Mesenchymal stem cell (in vitro differentiated cells and primary cell): ENCODE results near the gene OR51A4. TPM values are rescaled to one million over a fixed set of nuclear protein-coding genes. Genes with fewer than 3 reads are reported as not detected.

Experiments
- DNase-seq: peaks from one replicate; pipeline ENCODE4 v3.0.0-alpha.2; 2013
- H2AFZ ChIP-seq: one replicate; pipeline ENCODE4 v1.6.1; 2013; ENCODE audit warnings: low read depth, mild to moderate bottlenecking, control low read depth, inconsistent platforms, low read length, moderate library complexity
- H2AK5ac ChIP-seq: 2 replicates; pipeline ENCODE4 v1.6.1; 2013; ENCODE audit warnings: low read length, moderate library complexity, mild to moderate bottlenecking, inconsistent platforms; ENCODE audit not compliant: severe bottlenecking
- H2BK120ac ChIP-seq: one replicate; pipeline ENCODE4 v1.6.1; 2013; ENCODE audit warnings: low read depth, mild to moderate bottlenecking, inconsistent platforms, low read length, moderate library complexity
- H2BK12ac ChIP-seq, 2 experiments: one replicate each; pipeline ENCODE4 v1.6.1; 2013; ENCODE audit warnings: inconsistent platforms in 2 of 2, low read length in 2 of 2, mild to moderate bottlenecking in 2 of 2, moderate library complexity in 2 of 2, control low read depth in 1 of 2
- H2BK15ac ChIP-seq: one replicate; pipeline ENCODE4 v1.6.1; 2013; ENCODE audit warnings: mild to moderate bottlenecking, low read depth, inconsistent platforms; ENCODE audit not compliant: poor library complexity, severe bottlenecking
- H2BK5ac ChIP-seq: 2 replicates; pipeline ENCODE4 v1.6.1; 2013; ENCODE audit warnings: low read depth, mild to moderate bottlenecking, low read length, control low read depth, inconsistent platforms; ENCODE audit not compliant: poor library complexity, severe bottlenecking
- H3K14ac ChIP-seq, 2 experiments: one replicate each; pipeline ENCODE4 v1.6.1; 2013; ENCODE audit warnings: inconsistent platforms in 2 of 2, low read length in 2 of 2, control low read depth in 1 of 2, mild to moderate bottlenecking in 1 of 2, moderate library complexity in 1 of 2
- H3K18ac ChIP-seq, 2 experiments: one replicate each; pipeline ENCODE4 v1.6.1; 2013; ENCODE audit warnings: inconsistent platforms in 2 of 2, low read length in 2 of 2, control low read depth in 1 of 2, low read depth in 1 of 2, mild to moderate bottlenecking in 1 of 2
- H3K23ac ChIP-seq, 2 experiments: one replicate each; pipeline ENCODE4 v1.6.1; 2013; ENCODE audit warnings: inconsistent platforms in 2 of 2, low read length in 2 of 2, mild to moderate bottlenecking in 2 of 2, moderate library complexity in 2 of 2, control low read depth in 1 of 2
- H3K27ac ChIP-seq: 2 replicates; pipeline ENCODE4 v1.5.1; 2013; ENCODE audit warnings: mild to moderate bottlenecking, moderate library complexity, low read length, control low read depth, inconsistent platforms; ENCODE audit not compliant: poor library complexity, severe bottlenecking
- H3K27me3 ChIP-seq, 2 experiments: 2 replicates each; pipeline versions ENCODE4 v1.6.1 to v1.7.0; 2013; ENCODE audit warnings: low read length in 2 of 2, mild to moderate bottlenecking in 2 of 2, moderate library complexity in 2 of 2, control low read depth in 1 of 2, inconsistent platforms in 1 of 2; ENCODE audit not compliant: control insufficient read depth in 1 of 2, insufficient read depth in 1 of 2
- H3K36me3 ChIP-seq, 2 experiments: 2 replicates each; pipeline versions ENCODE4 v1.6.1 to v1.7.0; 2013; ENCODE audit warnings: low read length in 2 of 2, control low read depth in 1 of 2, inconsistent platforms in 1 of 2, low read depth in 1 of 2, mild to moderate bottlenecking in 1 of 2; ENCODE audit not compliant: insufficient read depth in 2 of 2, control insufficient read depth in 1 of 2
- H3K4ac ChIP-seq, 2 experiments: one replicate each; pipeline ENCODE4 v1.6.1; 2013; ENCODE audit warnings: inconsistent platforms in 2 of 2, low read length in 2 of 2, mild to moderate bottlenecking in 2 of 2, moderate library complexity in 2 of 2, control low read depth in 1 of 2, low read depth in 1 of 2
- H3K4me1 ChIP-seq: 2 replicates; pipeline ENCODE4 v1.6.1; 2013; ENCODE audit warnings: low read depth, low read length, control low read depth; ENCODE audit not compliant: control insufficient read depth, insufficient read depth
- H3K4me2 ChIP-seq: 2 replicates; pipeline ENCODE4 v1.6.1; 2013; ENCODE audit warnings: low read length, mild to moderate bottlenecking, inconsistent platforms; ENCODE audit not compliant: poor library complexity, severe bottlenecking
- H3K4me3 ChIP-seq, 2 experiments: 2 replicates each; pipeline versions ENCODE4 v1.5.1 to v1.7.0; 2013; ENCODE audit warnings: low read length in 2 of 2, mild to moderate bottlenecking in 2 of 2, control low read depth in 1 of 2, low read depth in 1 of 2; ENCODE audit not compliant: insufficient read depth in 1 of 2
- H3K79me1 ChIP-seq: replicated peaks from 2 replicates; pipeline ENCODE4 v1.6.1; 2013; ENCODE audit warnings: mild to moderate bottlenecking, control low read depth, low read length, inconsistent platforms; ENCODE audit not compliant: poor library complexity, severe bottlenecking
- H3K9ac ChIP-seq: 2 replicates; pipeline ENCODE4 v1.7.0; 2013; ENCODE audit warnings: mild to moderate bottlenecking, low read length, moderate library complexity
- H3K9me3 ChIP-seq: 2 replicates; pipeline ENCODE4 v1.7.0; 2013; ENCODE audit warnings: mild to moderate bottlenecking, low read length; ENCODE audit not compliant: control insufficient read depth
- H4K8ac ChIP-seq: one replicate; pipeline ENCODE4 v1.6.1; 2013; ENCODE audit warnings: inconsistent platforms, mild to moderate bottlenecking, low read length, moderate library complexity
- H4K91ac ChIP-seq: one replicate; pipeline ENCODE4 v1.6.1; 2013; ENCODE audit warnings: mild to moderate bottlenecking, low read length, inconsistent platforms
- WGBS: methylation state at CpG from one replicate; pipeline ENCODE4 v1.1.7; 2013; ENCODE audit warnings: mixed read lengths; 5-methylcytosine and 5-hydroxymethylcytosine counted together
- polyA plus RNA-seq, 2 experiments: library from polyadenylated mRNA; stranded (reverse); fragments of 200-250 nt; gene quantifications; one replicate each; pipeline ENCODE4 v1.2.3, GENCODE V29; 2013

The OR51A4 gene, protein sequence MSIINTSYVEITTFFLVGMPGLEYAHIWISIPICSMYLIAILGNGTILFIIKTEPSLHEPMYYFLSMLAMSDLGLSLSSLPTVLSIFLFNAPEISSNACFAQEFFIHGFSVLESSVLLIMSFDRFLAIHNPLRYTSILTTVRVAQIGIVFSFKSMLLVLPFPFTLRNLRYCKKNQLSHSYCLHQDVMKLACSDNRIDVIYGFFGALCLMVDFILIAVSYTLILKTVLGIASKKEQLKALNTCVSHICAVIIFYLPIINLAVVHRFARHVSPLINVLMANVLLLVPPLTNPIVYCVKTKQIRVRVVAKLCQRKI
- not detected for polyA plus RNA-seq (2013, experiment 1 of 2)
- polyA plus RNA-seq (2013, experiment 2 of 2), result not detected

DNA sequence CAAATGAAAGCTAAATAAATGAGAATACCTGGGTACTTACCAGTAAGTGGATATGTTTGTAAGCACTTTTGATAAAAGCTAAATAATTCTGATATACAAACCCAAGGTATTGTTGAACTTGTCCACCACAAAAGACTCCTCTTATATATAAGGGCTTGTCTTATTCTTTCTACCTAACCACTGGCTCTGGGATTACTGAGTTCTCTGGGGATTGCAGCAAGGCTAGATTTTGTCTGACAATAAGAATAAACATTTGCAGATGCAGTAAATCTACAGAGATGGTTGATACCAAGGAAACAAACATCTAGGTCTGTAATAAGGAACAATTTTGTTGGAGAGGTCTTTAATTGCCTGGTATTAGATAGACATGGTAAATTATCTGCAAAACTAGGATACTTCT, at the start of gene OR51A4:
Gene OR51A4 (minus strand): TSS at position 101 of the 400 bp plus-strand sequence. CDS start 505 bp downstream, outside the sequence.
- Histone ChIP-seq H3K27me3 (no peaks in the 10 kb centered on the region), H3K9me3 (no peaks in the 10 kb centered on the region), H3K23ac (no peak within 1 kb of the TSS), H3K79me1 (no peaks in the 10 kb centered on the region), H2BK120ac (no peak within 1 kb of the TSS), H3K18ac (no peak within 1 kb of the TSS), H3K27ac (no peak within 1 kb of the TSS), H2BK15ac (no peak within 1 kb of the TSS), H3K4me2 (no peak within 1 kb of the TSS), H2BK12ac (no peak within 1 kb of the TSS), H3K14ac (no peak within 1 kb of the TSS), H4K8ac (no peak within 1 kb of the TSS), H2BK5ac (no peak within 1 kb of the TSS), H3K36me3 (no peaks in the 10 kb centered on the region), H3K4ac (no peak within 1 kb of the TSS), H3K9ac (no peak within 1 kb of the TSS), H2AK5ac (no peak within 1 kb of the TSS), H3K4me1 (no peaks in the 10 kb centered on the region), H2AFZ (no peak within 1 kb of the TSS), H3K4me3 (no peak within 1 kb of the TSS), H4K91ac (no peak within 1 kb of the TSS)
- DNase-seq, result no peak

GRCh38 chr11:4994551-4994950, 47.1 kb upstream of the OR51A4 start, which contains the start of gene OR51L1:
Gene OR51L1 (plus strand): TSS chr11:4994851. CDS start chr11:4998983, 4,132 bp downstream.
- Histone ChIP-seq H3K27me3 (no peaks in the 10 kb centered on the region), H4K8ac (no peak within 1 kb of the TSS), H3K4ac (no peak within 1 kb of the TSS), H3K4me3 (no peak within 1 kb of the TSS), H3K18ac (no peak within 1 kb of the TSS), H2BK12ac (no peak within 1 kb of the TSS), H3K9me3 (no peaks in the 10 kb centered on the region), H2AK5ac (no peak within 1 kb of the TSS), H2BK5ac (no peak within 1 kb of the TSS), H3K27ac (no peak within 1 kb of the TSS), H3K79me1 (no peaks in the 10 kb centered on the region), H3K4me2 (no peak within 1 kb of the TSS), H3K23ac (no peak within 1 kb of the TSS), H2BK15ac (no peak within 1 kb of the TSS), H4K91ac (no peak within 1 kb of the TSS), H2AFZ (no peak within 1 kb of the TSS), H2BK120ac (no peak within 1 kb of the TSS), H3K14ac (no peak within 1 kb of the TSS), H3K9ac (no peak within 1 kb of the TSS), H3K4me1 (no peaks in the 10 kb centered on the region), H3K36me3 (no peaks in the 10 kb centered on the region)
- WGBS, result no CpG with 5 or more reads among the region's 2 CpGs
- no peak for DNase-seq

DNA sequence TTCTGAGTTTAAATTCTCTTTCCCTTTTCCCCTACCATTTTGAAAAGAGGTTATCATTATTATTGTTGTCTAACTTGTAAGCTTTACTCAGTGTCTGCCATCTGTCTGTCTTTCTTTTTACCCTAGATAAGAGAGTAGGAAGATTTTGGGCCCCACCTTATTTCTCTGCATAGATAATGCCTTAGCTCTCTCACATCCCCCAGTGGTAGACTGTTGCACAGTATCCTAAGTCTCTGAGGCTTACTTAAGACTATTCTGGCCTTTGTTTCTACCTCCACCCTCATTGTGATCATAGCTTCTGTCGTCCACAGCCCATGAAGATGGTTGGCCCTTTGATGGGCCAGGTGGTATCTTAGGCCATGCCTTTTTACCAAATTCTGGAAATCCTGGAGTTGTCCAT, 43.7 kb upstream of the OR51A4 start:
- no peak overlapping the region for H3K27ac ChIP-seq
- H2AFZ ChIP-seq, result no peak overlapping the region
- H3K23ac ChIP-seq, result no peak overlapping the region
- H3K4me2 ChIP-seq, result no peak overlapping the region
- no peaks in the 10 kb centered on the region for H3K9me3 ChIP-seq
- H3K9ac ChIP-seq, result no peak overlapping the region
- no peak overlapping the region for H4K91ac ChIP-seq
- H3K4ac ChIP-seq, result no peak overlapping the region
- H3K4me1 ChIP-seq, result no peaks in the 10 kb centered on the region
- no peaks in the 10 kb centered on the region for H3K79me1 ChIP-seq
- no peak overlapping the region for H4K8ac ChIP-seq
- no peak overlapping the region for H2BK12ac ChIP-seq
- no peak for DNase-seq
- WGBS, result 64% methylated on average over 1 of the region's 1 CpG
- H2AK5ac ChIP-seq, result no peak overlapping the region
- no peak overlapping the region for H2BK120ac ChIP-seq
- no peaks in the 10 kb centered on the region for H3K36me3 ChIP-seq
- H3K14ac ChIP-seq, result no peak overlapping the region
- no peak overlapping the region for H3K4me3 ChIP-seq
- no peak overlapping the region for H2BK15ac ChIP-seq
- H3K18ac ChIP-seq, result no peak overlapping the region
- no peaks in the 10 kb centered on the region for H3K27me3 ChIP-seq
- H2BK5ac ChIP-seq, result no peak overlapping the region

GRCh38 chr11:4983841-4984240, 36.4 kb upstream of the OR51A4 start:
- 82% methylated on average over 6 of the region's 6 CpGs for WGBS
- Histone ChIP-seq H2AK5ac (no peak overlapping the region), H3K4me1 (peaks cover 2% of the 10 kb centered on the region), H3K14ac (no peak overlapping the region), H3K4me3 (no peak overlapping the region), H3K9ac (no peak overlapping the region), H2AFZ (no peak overlapping the region), H3K18ac (no peak overlapping the region), H3K36me3 (no peaks in the 10 kb centered on the region), H3K9me3 (no peaks in the 10 kb centered on the region), H2BK15ac (no peak overlapping the region), H2BK5ac (no peak overlapping the region), H3K23ac (no peak overlapping the region), H3K4me2 (no peak overlapping the region), H2BK120ac (no peak overlapping the region), H3K4ac (no peak overlapping the region), H4K8ac (no peak overlapping the region), H2BK12ac (no peak overlapping the region), H3K79me1 (no peaks in the 10 kb centered on the region), H4K91ac (no peak overlapping the region), H3K27ac (no peak overlapping the region), H3K27me3 (no peaks in the 10 kb centered on the region)
- DNase-seq, result no peak
